HG03064 (cell line): ENCODE measurements around the gene EXOC2.

Source experiments
- ATAC-seq: cut with Tn5 transposase; IDR thresholded peaks from one replicate; pipeline ENCODE4 v1.9.1; 2021; ENCODE audit warnings: low read depth; ENCODE audit not compliant: unreplicated experiment

The EXOC2 gene

DNA sequence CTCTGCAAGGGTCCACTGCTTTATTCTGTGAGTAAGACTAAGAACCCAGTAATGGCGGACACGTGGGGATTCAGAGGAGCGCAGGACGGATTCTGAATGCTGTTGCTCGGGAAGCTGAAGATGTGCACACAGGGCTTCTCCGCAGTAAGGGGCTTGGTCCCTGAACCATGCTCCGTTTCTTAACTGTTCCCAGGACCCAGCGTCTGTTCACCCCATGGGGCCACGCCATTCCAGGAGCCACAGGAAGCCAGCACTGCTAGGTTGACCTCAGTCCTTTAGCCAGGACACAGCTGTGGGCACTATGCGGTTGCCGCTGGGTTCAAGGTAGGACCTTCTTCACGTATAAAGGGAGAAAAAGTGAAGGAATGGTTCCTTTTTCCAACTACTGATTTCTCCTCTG is 241.6 kb downstream of the EXOC2 start:
- no peak for ATAC-seq

DNA sequence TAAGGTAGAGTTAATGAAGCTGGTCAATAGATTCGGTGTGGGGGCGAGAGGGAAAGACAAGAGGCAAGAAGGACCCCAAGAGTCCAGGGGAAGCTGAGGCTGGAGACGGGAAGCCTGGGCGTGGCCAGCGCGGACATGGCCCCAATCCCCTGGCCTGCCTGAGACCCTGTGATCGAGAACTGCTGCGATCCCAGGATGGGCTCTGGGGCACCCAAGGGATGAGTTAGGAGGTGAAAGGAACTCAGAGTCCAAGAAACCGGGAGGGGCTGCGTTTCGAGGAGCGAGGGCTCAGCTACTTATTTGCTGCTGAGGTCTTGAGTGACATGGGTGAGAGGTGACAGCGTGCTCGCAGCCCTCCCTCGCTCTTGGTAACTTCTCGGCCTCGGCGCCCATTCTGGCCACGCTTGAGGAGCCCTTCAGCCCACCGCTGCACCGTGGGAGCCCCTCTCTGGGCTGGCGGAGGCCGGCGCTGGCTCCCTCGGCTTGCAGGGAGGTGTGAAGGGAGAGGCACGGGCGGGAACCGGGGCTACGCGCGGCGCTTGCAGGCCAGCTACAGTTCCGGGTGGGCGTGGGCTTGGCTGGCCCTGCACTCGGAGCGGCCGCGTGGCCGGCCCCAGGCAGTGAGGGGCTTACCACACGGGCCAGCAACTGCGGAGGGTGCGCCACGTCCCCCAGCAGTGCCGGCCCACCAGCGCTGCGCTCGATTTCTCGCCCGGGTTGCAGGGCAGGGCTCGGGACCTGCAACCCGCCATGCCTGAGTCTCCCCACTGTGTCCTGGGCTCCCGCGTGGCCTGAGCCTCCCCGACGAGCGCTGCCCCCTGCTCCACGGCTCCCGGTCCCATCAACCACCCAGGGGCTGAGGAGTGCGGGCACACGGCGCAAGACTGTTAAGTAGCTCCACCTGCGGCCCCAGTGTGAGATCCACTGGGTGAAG is 243.2 kb downstream of the EXOC2 start:
- ATAC-seq, result no peak

DNA sequence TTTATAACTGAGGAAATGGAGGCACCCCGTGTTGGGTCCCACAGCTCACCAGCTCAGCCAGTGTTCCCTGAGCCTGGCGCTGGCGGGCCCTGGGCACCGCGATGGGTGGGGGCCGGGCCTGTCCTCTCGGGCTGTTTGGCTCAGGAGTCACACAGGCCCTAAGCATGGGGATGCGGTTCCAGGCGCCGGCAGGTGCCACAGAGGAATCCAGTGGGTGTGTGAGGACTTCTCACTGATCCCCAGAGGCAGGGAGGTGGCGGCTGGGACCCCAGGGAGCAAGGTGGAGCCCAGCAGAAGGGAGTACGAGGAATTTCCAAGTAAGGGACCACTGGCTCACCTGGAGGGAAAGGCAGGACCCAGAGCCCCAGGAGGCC is 243.9 kb downstream of the EXOC2 start:
- no peak for ATAC-seq

DNA sequence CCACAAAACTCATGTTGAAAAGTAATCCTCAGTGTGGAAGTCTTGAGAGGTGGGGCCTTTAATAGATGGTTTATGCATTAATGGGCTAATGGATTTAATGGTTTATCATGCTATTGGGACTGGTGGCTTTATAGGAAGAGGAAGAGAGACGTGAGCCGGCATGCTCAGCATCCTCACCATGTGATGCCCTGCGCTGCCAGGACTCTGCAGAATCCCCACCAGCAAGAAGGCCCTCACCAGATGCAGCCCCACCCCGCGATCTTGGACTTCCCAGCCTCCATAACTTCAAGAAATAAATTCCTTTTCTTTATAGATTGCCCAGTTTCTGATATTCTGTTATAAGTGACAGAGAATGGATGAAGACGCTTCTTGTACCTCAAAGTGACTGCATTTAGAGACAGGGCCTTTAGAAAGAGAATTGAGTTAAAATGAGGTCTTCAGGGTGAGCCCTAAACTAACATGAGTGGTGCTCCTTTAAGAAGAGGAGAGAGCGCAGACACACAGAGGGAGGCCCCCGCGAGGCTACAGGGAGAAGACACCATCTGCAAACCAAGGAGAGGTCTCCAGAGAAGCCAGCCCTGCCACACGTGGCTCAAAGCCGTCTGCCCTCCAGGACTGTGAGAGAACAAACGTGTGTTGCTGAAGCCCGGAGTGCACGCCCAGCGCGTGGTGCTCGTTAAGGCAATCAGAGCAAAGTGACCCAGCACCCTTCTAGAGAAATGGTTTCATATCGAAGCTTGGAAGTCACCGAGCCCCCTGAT is 244.5 kb downstream of the EXOC2 start:
- no peak for ATAC-seq

DNA sequence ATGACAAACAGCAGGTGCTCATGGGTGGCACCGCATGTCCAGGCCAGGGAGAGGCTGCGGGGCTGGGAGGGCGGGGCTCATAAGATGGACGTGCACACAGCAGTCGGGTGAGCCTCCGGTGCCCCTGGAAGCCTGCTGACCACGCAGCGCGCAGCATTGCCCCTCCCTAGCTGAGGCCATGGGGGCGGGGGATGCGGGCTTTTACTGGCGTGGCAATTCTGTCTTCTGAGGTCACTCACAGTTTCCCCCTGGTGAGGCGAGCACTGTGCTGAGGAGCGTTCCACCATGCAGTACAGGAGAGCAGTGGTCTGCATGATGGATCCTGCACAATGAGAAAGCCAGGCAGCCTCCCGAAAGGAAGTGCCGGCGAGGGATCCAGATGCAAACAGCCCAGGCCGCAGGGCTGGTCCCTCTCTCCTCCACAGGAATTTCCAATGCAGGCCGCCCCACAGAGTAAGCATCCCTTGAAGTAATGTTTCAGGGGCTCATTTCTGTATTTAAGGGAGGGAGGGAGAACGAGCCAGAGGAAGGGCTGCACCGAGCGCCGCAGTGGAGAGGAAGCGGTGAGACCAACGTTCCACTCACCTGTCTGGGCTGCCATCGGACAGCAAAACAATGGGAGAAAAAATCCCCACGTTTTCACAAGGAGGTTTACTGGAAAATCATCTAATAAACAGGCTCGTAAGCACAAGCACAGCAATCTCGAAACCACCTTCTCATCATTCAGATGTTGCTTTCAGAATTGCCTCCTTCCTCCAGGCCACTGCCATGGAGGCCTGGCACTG is 245.4 kb downstream of the EXOC2 start:
- no peak for ATAC-seq

DNA sequence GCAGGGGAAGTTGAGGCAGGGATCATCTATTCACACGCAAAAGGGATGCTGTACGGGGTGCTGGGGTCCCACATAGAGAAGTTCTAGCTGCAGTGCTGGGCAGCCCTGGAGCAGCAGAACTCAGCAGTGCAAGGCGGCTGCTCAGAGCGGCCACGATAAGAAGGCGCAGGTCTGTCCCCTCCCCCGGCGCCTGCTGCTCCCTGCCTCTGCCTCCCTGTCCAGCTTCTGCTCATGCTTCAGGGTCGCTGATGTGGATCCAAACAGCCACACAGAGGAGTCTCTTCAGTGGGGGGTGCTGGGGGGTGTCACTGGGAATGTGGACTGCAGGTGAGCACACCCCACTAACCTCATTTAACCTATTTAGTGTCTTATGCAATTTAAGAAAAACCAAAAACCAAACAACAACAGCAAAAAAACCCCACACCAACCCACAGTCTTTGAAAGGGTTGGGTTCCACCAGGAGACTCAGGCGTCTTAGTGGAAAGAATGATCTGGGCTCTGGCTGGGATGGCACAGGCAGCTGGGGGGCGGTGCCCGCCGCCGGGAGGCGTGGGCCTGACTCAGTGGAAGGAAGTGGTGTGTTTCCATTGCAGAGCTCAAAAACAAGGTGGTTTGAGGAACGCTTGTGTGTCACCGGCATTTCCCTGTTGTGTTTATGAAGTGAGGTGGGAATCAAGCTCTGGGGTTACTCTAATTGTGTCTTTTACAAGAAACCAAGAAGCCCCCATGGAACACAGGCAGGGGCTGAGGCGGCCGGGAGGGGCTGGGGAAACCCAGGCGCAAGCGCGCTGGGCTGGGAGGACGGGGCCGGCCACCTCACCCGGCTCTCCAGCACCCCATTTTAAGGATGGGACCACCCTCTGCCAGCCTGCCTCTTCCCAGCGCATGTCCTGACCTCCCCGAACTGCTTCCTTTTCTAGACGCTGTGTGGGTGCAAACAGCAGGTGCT is 246.2 kb downstream of the EXOC2 start:
- no peak for ATAC-seq

DNA sequence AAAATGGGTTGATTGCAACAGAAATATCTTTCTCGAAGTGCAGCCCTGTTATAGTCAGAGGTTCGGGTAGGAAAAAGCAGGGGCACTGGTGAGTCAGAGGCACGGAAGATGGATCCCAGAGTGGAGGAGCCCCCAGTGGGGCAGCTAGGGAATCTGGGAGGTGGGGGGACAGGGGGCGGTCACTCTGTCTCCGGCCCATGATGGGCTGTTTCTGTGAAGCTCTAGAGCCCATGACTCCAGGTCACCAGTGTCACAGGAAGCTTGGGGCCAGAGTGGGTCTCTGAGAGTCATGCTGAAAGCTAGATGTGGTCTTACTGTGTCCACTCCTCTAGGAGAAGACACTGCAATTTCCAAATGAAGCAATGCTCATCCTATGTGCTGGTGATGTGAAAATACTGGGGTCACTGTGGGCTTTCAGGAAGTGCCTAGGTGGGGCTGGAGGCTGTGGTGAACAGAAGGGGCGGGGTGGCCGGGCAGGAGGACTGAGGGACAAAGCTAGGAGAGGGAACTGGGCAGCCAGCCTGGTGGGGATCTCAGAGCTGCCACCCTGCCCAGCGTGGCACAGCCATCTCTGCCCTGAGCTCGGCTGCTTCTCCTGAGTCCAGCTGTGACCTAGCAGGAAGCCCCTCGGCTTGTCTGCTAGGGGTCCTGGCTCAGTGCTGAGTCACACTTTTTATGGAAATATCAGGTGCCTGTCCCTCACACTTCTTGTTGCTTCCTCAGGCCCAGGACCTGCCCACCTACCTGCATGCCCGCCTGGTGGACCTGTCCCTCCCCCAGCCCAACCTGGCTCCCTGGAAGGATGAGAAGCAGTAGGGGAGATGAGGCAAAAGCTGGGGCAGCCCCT is 247.1 kb downstream of the EXOC2 start:
- ATAC-seq, result no peak

DNA sequence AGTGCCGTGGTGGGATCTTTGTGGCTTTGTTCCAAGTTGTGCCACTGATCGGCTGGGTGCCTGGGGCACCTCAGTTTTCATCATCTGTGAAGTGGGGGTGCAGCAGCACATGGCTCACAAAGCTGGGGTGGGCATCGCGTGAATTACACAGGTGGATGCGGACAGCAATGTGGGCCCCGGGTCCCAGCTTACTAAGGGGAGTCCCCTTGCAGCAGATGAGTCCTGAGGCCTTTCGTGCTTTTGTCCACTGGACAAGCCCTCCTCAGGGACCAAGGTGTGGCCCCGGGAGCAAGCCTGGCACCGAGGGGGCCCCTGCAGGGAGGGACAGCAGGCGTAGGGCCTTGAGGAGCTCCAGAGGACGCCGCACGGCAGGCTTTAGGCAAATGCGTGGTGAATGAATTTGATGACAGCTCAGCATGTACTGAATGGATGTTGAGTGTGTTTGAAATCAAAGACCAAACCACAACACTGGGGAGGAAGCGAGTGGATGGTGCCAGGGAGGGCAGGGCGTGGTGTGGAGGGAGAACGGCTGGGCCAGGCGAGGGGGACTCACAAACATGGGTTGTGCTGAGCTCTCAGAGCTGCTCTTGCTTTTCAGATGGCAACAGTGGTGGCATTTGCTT is 248.2 kb downstream of the EXOC2 start:
- ATAC-seq, result no peak

DNA sequence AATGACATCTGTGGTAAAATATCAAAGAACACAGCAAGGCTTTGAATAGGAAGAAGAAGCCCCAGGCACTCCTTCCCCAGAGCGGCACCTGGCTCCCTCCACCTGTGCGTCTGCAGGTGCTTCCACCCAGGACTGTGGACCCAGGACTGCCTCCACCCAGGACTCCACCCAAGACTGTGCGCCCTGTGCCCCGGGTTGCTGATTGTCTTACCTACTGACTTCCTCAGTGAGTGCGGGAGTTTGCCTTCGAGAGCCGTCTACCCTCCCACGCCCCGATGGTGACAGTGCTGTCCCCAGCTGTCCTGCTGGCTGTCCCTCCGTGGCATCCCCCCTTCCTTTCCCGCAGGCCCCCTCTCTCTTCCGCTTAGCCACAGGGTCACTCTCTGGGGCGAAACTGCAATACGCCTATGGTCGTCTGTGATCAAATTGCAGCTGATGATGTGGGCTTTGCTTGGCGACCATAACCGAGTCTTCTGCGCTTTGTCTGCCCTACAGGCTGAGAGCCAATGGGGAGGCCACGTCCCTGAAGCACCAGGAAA is 249.2 kb downstream of the EXOC2 start:
- ATAC-seq, result no peak

DNA sequence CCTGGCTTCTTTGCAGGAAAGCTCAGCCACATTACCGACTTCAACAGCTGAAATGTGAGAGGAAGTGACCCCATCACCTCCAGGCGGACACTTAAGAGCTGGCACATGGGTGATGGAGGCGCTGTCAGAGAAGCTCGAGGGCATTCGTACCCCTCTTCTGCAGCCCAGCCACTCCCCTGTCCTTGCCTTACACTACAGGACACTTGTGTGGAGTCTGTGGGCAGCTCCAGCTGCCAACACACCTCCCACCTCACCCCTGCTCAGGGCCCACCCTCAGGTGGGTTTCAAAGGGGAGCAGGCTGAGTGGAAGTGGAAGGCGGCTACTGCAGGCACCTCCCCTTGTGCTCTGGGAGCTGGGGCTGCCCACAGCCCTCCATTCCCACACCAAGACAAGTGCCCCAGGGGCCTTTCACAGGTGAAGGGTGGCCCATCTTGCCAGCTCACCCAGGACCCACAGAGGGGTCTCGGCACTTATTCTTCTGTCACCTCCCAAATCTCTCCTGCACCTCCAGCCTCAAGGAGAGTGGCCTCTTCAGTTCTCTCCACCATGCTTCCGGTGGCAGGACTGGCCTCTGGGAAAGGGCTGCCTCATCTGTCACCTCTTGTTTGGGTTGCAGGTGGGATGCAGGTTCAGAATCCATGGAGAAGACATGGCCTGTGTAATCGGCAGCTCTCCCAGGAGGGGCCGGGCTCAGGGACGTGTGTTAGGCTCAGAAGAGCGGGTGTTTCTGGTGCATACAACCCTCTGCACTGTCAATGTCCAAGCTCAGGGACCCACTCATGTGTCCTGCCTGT is 251.6 kb downstream of the EXOC2 start:
- no peak for ATAC-seq

DNA sequence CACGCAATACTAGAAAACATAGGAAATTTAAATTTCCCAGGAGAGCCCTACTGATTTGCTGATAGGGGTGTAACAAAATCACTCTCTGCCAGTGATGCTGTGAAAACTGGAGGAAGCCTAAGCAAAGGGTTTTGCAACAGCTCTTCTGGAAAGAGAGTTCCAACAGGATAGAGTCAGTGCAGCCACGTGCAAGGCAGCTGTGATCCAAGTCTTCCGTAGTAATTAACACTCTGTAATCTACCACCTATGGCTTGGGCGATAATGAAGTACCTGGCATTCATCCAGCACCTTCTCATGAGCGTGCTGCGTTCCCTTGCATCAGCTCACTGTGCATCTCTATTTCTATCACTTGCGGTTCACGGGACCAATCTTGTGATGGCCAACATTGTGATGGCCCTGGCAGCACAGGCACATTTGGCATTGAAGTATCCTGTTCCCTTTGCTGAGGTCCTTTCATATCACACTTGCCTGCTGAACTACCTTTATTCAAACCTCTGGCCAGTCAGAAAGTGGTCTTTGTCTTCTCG is 253.2 kb downstream of the EXOC2 start:
- ATAC-seq, result no peak

DNA sequence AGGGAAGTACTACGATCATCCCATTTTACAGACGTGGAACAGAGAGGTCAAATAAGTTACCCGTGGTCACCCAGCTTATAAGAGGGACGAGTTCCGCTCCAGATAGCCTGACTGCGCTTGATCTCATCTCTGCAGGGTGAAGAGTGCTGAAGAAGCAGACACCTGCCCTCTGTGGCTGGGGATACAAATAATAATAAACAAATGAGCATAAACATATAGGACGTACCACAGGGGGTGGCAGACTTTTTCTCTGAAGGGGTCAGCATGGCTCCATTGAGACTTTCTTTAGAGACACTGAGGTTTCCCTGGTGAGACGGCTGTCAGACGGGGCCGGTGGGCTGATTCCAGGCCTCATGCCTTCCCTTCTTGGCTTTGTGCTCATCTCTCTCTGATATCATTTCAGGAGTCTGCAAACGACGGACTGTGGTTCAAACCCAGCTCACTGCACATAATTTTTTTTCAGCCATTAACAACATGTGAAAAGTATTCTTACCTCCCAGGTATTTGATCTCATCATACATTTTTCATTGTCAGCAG is 254.2 kb downstream of the EXOC2 start:
- no peak for ATAC-seq

DNA sequence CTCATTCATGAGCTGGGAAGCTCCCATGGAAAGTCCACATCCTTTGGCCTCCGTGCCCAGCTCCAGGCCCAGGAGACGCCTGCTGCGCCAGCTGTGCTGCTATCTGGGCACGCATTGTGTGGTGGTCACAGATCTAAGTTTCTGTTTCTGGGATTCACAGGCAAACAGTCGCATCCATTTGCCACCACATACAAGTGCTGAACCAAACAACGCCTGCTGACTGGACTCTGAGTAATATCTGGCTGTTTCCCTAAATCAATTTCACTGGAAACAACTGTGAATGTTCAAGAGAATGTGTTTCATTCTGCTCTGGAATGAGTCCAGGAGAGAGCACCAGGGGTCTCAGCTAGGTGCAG is 255.9 kb downstream of the EXOC2 start:
- ATAC-seq, result no peak

DNA sequence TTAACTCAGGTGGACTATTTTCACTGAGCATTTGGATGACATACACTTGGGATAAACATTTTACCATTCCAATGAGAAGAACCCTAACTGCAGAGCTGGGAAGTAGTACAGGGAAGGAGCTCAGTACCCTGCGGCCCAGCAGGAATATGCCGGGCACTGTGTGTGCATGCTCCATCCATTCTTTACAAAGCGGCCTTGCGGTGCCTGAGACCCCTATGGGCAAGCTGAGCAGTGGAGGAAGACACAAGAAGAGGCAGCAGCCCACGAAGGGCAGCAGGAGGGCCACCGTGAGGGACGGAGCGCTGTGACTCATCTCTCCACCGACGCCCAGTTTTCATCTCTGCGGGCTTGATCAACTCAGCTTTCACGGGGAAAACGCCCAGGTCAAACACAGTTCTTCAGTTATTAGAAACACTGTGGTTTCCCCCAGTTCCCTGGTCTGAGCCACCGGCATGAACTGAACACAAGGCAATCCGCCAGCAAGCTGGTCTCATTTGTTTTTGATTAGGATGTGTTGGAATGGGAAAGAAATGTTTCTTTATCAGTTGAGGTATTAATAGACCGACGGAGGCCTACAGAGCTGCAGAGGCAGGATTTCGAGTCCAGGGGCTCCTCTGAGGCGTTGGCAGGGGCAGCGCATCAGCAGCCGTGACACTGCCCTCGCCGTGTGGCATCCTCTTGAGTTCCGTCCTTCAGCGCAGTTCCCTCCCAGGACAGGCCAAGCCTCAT is 256.5 kb downstream of the EXOC2 start:
- no peak for ATAC-seq

DNA sequence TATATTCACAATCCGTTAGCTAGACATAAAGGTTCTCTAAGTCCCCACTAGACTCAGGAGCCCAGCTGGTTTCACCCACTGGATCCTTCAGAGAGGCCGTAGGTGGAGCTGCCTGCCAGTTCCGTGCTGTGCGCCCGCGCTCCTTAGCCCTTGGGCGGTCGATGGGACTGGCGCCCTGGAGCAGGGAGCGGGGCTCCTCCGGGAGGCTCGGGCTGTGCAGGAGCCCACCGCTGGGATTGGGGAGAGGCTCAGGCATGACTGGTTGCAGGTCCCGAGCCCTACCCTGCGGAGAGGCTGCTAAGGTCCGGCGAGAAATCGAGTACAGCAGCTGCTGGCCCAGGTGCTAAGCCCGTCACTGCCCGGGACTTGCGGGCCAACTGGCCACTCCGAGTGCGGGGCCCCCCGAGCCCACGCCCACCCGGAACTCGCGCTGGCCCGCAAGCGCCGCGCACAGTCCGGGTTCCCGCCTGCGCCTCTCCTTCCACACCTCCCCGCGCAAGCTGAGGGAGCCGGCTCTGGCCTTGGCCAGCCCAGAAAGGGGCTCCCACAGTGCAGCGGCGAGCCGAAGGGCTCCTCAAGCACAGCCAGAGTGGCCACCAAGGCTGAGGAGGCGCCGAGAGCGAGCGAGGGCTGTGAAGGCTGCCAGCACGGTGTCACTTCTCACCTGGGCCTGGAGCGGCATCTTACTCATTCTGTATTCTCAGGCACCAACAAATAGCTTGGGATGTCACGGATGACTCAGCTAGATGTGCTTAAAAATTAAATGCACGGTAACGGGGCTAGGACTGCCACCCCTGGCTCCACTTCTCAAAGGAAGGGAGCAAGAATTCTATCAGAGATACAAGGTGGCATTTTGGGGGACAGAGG is 257.3 kb downstream of the EXOC2 start:
- no peak for ATAC-seq
